HepG2 (cell line): ENCODE results near the gene REST.

Source experiments
- ATAD3A ChIP-seq: sonication (generic); formaldehyde crosslinking; IDR thresholded peaks from 2 replicates; pipeline ENCODE4 v1.4.0; 2020; ENCODE audit warnings: missing genetic modification reagents
- CBX2 ChIP-seq, 2 experiments: fragments of 200-600 bp in 1 of 2; sonication (generic); formaldehyde crosslinking in 1 of 2; IDR thresholded peaks; 2 replicates each; pipeline versions ENCODE4 v1.7.0 to v1.8.1; 2018 to 2022; ENCODE audit warnings: low read depth in 2 of 2, low read length in 1 of 2, mild to moderate bottlenecking in 1 of 2, missing genetic modification reagents in 1 of 2
- CTCF ChIP-seq: sonication (generic); formaldehyde crosslinking; IDR thresholded peaks from 2 replicates; pipeline ENCODE4 v1.5.0; 2020; ENCODE audit warnings: mild to moderate bottlenecking, missing genetic modification reagents, moderate library complexity
- HNF4G ChIP-seq, 2 experiments: sonication (generic) in 1 of 2; formaldehyde crosslinking in 1 of 2; IDR thresholded peaks; 2 replicates each; pipeline versions ENCODE4 v1.4.0 to v1.6.1; 2011 to 2020; ENCODE audit warnings: borderline replicate concordance in 2 of 2, low read depth in 2 of 2, mild to moderate bottlenecking in 2 of 2, low read length in 1 of 2, missing genetic modification reagents in 1 of 2, moderate library complexity in 1 of 2
- IKZF1 ChIP-seq: fragments of 450-650 bp; IDR thresholded peaks from 2 replicates; pipeline ENCODE4 v1.7.1; 2016
- MAFK ChIP-seq, 2 experiments: IDR thresholded peaks in 1 of 2; conservative IDR thresholded peaks in 1 of 2; 2 replicates each; pipeline ENCODE4 v1.6.1; 2011; ENCODE audit warnings: improper control_type of control experiment in 2 of 2, low read length in 2 of 2
- NCOA1 ChIP-seq: sonication (generic); formaldehyde crosslinking; IDR thresholded peaks from 2 replicates; pipeline ENCODE4 v1.9.0; 2021; ENCODE audit warnings: missing genetic modification reagents
- POGZ ChIP-seq: sonication (generic); formaldehyde crosslinking; IDR thresholded peaks from 2 replicates; pipeline ENCODE4 v1.4.0; 2020; ENCODE audit warnings: mild to moderate bottlenecking, missing genetic modification reagents
- POLR2A ChIP-seq, 2 experiments: IDR thresholded peaks; 2 replicates each; pipeline ENCODE4 v1.6.1; 2011; ENCODE audit warnings: low read depth in 2 of 2, low read length in 2 of 2, mild to moderate bottlenecking in 1 of 2, moderate library complexity in 1 of 2; ENCODE audit not compliant: insufficient read depth in 1 of 2
- REST ChIP-seq, 2 experiments: IDR thresholded peaks; 2 replicates each; pipeline ENCODE4 v1.6.1; 2011 to 2012; ENCODE audit warnings: low read length in 2 of 2, borderline replicate concordance in 1 of 2, low read depth in 1 of 2, mild to moderate bottlenecking in 1 of 2, moderate library complexity in 1 of 2
- XBP1 ChIP-seq: sonication (generic); formaldehyde crosslinking; IDR thresholded peaks from 2 replicates; pipeline ENCODE4 v1.5.0; 2020; ENCODE audit warnings: missing genetic modification reagents
- ZBTB7A ChIP-seq: sonication (generic); formaldehyde crosslinking; IDR thresholded peaks from 2 replicates; pipeline ENCODE4 v1.8.0; 2022; ENCODE audit warnings: mild to moderate bottlenecking, missing genetic modification reagents
- ZMAT5 ChIP-seq: sonication (generic); formaldehyde crosslinking; IDR thresholded peaks from 2 replicates; pipeline ENCODE4 v1.5.0; 2020; ENCODE audit warnings: mild to moderate bottlenecking, low read depth, missing genetic modification reagents, borderline replicate concordance
- ZNF775 ChIP-seq: sonication (generic); formaldehyde crosslinking; IDR thresholded peaks from 2 replicates; pipeline ENCODE4 v1.4.0; 2020; ENCODE audit warnings: missing genetic modification reagents, mild to moderate bottlenecking, moderate library complexity, borderline replicate concordance

- TF ChIP-seq POGZ (CRISPR knock-in tag) (no peak), REST (IDR thresholded peaks at IDR 0.05; ENCODE audit: borderline replicate concordance in 1 of 2, low read depth in 1 of 2, low read length in 2 of 2) (no peak), CTCF (no peak), ZNF775 (CRISPR knock-in tag) (no peak), IKZF1 (no peak), CBX2 (IDR thresholded peaks at IDR 0.05; ENCODE audit: low read depth, low read length) (no peak), CBX2 (CRISPR knock-in tag; IDR thresholded peaks at IDR 0.05; ENCODE audit: low read depth) (no peak), POLR2A (IDR thresholded peaks at IDR 0.05; ENCODE audit: insufficient read depth in 1 of 2, low read depth in 2 of 2, low read length in 2 of 2) (no peak), ATAD3A (no peak), NCOA1 (CRISPR knock-in tag) (no peak), ZBTB7A (CRISPR knock-in tag) (no peak), HNF4G (IDR thresholded peaks at IDR 0.05; ENCODE audit: borderline replicate concordance, low read depth, low read length) (no peak), HNF4G (CRISPR knock-in tag; IDR thresholded peaks at IDR 0.05; ENCODE audit: borderline replicate concordance, low read depth) (no peak), ZMAT5 (CRISPR knock-in tag) (no peak), MAFK (conservative IDR thresholded peaks at IDR 0.05 in 1 of 2, IDR thresholded peaks at IDR 0.05 in 1 of 2; ENCODE audit: low read length in 2 of 2) (no peak), XBP1 (no peak)
These were observed 33.7 kb downstream of the REST start for GRCh38 chr4:56941403-56941802.
